Colonic mucosa (tissue), 4 donors: ENCODE measurements around the gene E2F3. TPM values are rescaled to one million over a fixed set of nuclear protein-coding genes. Genes with fewer than 3 reads are reported as not detected.

ENCODE experiments used
- DNase-seq: peaks from one replicate; pipeline ENCODE4 v3.0.0-alpha.2; 2020
- H3K27ac ChIP-seq: fragments of 200-600 bp; one replicate; pipeline ENCODE4 v1.8.0; 2021
- H3K27me3 ChIP-seq: fragments of 200-600 bp; one replicate; pipeline ENCODE4 v1.8.0; 2021
- H3K36me3 ChIP-seq: fragments of 200-600 bp; one replicate; pipeline ENCODE4 v1.8.0; 2021
- H3K4me1 ChIP-seq: fragments of 200-600 bp; one replicate; pipeline ENCODE4 v1.8.0; 2021; ENCODE audit warnings: mild to moderate bottlenecking
- H3K4me3 ChIP-seq: fragments of 200-600 bp; one replicate; pipeline ENCODE4 v1.8.0; 2021
- H3K9ac ChIP-seq, 2 donors: one replicate each; pipeline ENCODE4 v1.7.0; 2013; ENCODE audit warnings: control low read depth in 2 of 2, low read depth in 2 of 2, low read length in 2 of 2
- H3K9me3 ChIP-seq: fragments of 200-600 bp; one replicate; pipeline ENCODE4 v1.8.0; 2021
- intact Hi-C: fragments of 100-400 bp; cut with DNase I; formaldehyde crosslinking; loops from one replicate; pipeline ENCODE4 v1.14.1; 2022
- total RNA-seq, 2 donors: library from RNA; stranded (reverse); fragmentation: NEBNext Ultra II Directional in 1 of 2; extraction: Animal tissue kit (Norgen Biotek cat#: 25700) in 1 of 2; gene quantifications; one replicate each; pipeline ENCODE4 v1.2.1, GENCODE V29; 2021
- TF ChIP-seq, protein P1 (sequence below): fragments of 200-600 bp; IDR thresholded peaks from one replicate; pipeline ENCODE4 v1.8.0; 2022; ENCODE audit warnings: antibody characterized with exemption, mild to moderate bottlenecking
- donor health status: healthy.
- donor health status: DM: no; HTN: no; CAD: no.
- donor health status: DM: no; HTN: no; CAD: no.

The E2F3 gene
- total RNA-seq, 2 donors from 2014 or later, result 10.0 to 11.2 TPM

DNA sequence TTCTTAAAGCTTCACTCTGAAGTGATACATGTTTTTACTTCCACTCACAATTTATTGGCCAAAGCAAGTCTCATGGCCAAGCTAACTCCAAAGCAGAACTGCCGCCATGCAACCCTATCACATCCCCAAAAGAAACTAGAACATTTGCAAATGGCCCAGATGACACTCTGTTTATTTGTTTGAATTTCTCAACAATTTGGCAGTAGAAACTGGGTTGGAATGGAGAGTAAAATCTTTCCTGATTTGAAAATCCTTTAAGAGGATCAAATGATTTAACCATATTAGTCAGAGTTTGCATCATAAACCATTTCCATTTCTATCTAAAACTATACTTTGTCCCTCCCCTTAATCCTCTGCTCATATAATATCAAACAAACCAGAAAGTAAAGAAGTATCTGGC is 39.1 kb upstream of the E2F3 start:
- Histone ChIP-seq H3K4me3 (no peak overlapping the region), H3K4me1 (no peaks in the 10 kb centered on the region), H3K36me3 (no peaks in the 10 kb centered on the region), H3K9ac (no peak overlapping the region), H3K27me3 (no peaks in the 10 kb centered on the region), H3K9me3 (no peaks in the 10 kb centered on the region), H3K27ac (no peak overlapping the region)
- TF ChIP-seq, protein P1, sequence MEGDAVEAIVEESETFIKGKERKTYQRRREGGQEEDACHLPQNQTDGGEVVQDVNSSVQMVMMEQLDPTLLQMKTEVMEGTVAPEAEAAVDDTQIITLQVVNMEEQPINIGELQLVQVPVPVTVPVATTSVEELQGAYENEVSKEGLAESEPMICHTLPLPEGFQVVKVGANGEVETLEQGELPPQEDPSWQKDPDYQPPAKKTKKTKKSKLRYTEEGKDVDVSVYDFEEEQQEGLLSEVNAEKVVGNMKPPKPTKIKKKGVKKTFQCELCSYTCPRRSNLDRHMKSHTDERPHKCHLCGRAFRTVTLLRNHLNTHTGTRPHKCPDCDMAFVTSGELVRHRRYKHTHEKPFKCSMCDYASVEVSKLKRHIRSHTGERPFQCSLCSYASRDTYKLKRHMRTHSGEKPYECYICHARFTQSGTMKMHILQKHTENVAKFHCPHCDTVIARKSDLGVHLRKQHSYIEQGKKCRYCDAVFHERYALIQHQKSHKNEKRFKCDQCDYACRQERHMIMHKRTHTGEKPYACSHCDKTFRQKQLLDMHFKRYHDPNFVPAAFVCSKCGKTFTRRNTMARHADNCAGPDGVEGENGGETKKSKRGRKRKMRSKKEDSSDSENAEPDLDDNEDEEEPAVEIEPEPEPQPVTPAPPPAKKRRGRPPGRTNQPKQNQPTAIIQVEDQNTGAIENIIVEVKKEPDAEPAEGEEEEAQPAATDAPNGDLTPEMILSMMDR, result no peak
- DNase-seq, result no peak
- intact Hi-C loops, result no loop called here

DNA sequence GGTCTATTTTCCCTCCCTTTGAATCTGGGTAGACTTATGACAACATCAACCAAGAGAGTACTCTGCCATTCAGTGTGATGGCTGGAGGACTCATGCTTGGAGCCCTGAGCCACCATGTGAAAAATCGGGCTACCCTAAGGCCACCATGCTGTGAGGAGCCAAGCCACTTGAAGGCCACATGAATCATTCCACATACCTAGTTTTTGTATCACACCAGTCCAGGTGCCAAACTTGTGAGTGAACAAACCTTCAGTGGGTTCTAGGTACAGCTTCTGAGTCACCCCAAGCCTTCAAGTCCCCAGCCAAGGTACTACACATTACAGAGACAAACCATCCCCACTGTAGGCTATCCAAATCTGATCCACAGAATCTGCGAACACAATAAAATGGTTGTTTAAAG is 37.4 kb upstream of the E2F3 start:
- TF ChIP-seq, protein P1, result no peak
- no peak for DNase-seq
- intact Hi-C loops, result no loop called here
- H3K9ac ChIP-seq, result no peak overlapping the region
- H3K4me3 ChIP-seq, result no peak overlapping the region
- H3K9me3 ChIP-seq, result no peaks in the 10 kb centered on the region
- no peak overlapping the region for H3K27ac ChIP-seq
- H3K27me3 ChIP-seq, result no peaks in the 10 kb centered on the region
- H3K36me3 ChIP-seq, result no peaks in the 10 kb centered on the region
- H3K4me1 ChIP-seq, result no peaks in the 10 kb centered on the region

DNA sequence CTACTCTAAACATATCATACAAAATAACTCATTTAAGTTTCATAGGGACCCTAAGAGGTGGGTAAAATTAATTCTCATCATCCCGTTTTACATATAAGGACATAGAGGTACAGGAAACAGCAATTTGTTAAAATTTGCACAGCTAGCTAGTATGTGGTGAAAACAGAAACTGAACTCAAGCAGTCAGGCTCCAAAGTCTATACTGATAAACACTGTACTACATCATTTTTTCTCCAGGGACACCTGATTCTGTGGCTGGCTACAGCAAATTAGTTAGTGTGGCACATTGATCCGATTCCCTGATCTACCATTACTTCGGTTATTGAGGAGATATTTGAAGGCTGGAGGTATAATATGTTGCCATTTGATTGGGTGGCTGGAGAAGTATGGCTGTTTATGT is 36.2 kb upstream of the E2F3 start:
- intact Hi-C loops, result no loop called here
- no peak for DNase-seq

DNA sequence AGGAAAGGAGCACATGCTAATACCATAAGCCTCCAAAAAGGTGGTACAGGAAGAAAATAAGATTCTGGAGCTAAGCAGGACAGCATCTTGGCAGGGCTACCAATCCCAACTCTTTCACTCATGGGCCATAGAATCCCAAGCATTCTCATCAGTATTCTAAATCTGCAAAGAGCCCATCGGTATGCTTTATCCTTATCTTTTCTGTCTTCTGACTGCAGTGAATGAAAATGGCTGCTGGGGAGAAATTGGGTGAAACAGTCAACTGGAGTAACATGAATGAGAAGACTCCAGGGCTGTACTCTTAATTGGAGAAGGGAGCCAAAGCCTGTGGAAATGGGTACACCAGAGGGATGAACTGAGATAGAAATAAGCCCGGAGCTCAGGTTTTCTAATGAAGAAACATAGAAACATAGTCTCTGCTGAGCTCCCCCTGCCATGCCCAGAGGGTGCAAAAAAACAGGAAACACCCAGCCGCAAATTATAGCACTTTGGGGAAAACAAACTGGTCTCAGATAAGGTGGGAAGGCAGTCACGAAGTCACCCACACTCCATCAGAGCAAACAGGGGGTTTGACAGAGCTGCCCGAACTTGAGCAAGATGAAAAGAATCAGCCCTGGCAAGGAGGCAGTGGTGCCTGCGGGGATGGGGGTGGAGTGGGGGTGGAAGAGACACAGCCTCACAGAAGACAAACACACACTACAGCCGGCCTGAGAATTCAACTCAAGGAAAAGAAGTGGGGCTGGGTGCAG is 35.4 kb upstream of the E2F3 start:
- Histone ChIP-seq H3K9me3 (no peaks in the 10 kb centered on the region), H3K27me3 (no peaks in the 10 kb centered on the region), H3K4me3 (no peak overlapping the region), H3K36me3 (no peaks in the 10 kb centered on the region), H3K27ac (no peak overlapping the region), H3K9ac (no peak overlapping the region), H3K4me1 (no peaks in the 10 kb centered on the region)
- intact Hi-C loops, result no loop called here
- no peak for DNase-seq
- TF ChIP-seq, protein P1, result no peak

More for the DNA sequence above, 36.2 kb upstream of the E2F3 start:
- Histone ChIP-seq H3K27ac (no peak overlapping the region), H3K9me3 (no peaks in the 10 kb centered on the region), H3K36me3 (no peaks in the 10 kb centered on the region), H3K4me1 (no peaks in the 10 kb centered on the region), H3K9ac (no peak overlapping the region), H3K4me3 (no peak overlapping the region), H3K27me3 (no peaks in the 10 kb centered on the region)
- TF ChIP-seq, protein P1, result no peak

DNA sequence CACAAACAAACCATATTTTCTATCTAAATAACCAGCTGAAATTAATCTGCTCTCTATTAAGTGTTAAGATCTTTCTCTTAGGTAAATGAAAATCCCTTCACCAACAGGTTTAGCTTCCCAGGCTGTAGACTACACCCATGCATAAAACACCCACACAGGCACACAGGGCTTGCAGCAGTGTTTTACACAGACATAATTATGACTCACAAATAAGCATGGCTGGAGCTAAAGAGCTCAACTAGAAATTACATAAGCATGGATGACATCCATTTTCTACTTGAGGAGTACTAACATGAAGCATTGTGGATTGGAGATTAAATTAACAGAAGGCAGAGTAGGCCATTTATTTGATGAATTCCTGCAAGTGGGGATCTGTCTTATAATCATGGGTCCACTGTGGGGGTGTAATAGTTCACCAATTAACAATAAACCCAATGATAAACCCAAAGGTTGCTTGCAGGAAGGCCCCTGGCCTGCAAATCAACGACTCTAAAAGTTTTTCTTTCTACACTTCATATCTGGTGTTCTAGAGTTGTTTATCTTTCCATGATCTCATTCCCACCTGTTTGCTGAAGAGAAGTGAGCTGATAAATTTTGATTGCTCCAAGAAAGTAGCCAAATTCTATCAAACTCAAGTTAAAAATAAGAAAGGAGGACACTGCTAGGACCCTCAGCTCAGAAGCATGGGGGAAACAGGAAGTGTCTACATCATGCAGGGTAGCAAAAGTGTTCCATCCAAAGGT is 33.8 kb upstream of the E2F3 start:
- Histone ChIP-seq H3K27ac (no peak overlapping the region), H3K9ac (no peak overlapping the region), H3K4me3 (no peak overlapping the region), H3K4me1 (no peaks in the 10 kb centered on the region), H3K9me3 (no peaks in the 10 kb centered on the region), H3K27me3 (no peaks in the 10 kb centered on the region), H3K36me3 (no peaks in the 10 kb centered on the region)
- intact Hi-C loops, result no loop called here
- no peak for DNase-seq
- TF ChIP-seq, protein P1, result no peak
